PC-9 (cell line): ENCODE results near the gene SLC38A10.

Experiments used
- EZH2 ChIP-seq: fragments of 200-600 bp; sonication (generic); IDR thresholded peaks from 2 replicates; pipeline ENCODE4 v1.8.0; 2017; ENCODE audit warnings: antibody characterized with exemption, low read depth
- TF ChIP-seq, protein P1 (sequence below): fragments of 200-600 bp; sonication (generic); conservative IDR thresholded peaks from 2 replicates; pipeline ENCODE4 v1.6.1; 2017; ENCODE audit warnings: mixed run types, antibody characterized with exemption, mild to moderate bottlenecking, moderate library complexity

DNA sequence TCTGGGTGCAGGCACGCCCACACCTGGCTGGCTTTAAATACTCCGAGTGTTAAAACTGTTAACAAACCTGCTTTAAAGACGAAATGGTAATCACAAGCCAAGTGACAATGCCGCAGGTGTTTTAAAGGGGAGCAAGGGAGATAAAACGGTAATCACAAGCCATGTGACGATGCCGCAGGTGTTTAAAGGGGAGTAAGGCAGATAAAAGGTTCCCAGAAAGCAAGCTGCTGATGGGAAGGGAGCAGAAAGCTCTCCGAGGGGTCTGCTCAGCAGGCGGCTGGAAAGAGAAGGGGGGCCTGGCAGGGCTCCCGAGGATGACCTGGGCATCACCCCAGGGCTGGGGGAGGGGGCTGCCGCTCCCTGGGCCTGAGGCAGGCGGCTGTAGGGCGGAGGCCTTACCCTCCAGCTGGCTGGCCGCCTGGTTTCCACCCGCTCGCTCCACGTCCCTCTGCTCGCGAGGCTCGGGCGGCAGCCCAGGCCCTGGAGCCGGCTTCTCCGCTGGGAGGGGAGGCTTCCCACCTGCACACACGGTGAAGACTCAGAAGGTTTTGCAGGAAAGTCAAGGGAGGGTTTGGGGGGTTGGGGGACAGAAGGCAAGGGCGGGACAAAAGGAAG is 43.9 kb downstream of the SLC38A10 start:
- no peak for TF ChIP-seq EZH2
- TF ChIP-seq, protein P1, sequence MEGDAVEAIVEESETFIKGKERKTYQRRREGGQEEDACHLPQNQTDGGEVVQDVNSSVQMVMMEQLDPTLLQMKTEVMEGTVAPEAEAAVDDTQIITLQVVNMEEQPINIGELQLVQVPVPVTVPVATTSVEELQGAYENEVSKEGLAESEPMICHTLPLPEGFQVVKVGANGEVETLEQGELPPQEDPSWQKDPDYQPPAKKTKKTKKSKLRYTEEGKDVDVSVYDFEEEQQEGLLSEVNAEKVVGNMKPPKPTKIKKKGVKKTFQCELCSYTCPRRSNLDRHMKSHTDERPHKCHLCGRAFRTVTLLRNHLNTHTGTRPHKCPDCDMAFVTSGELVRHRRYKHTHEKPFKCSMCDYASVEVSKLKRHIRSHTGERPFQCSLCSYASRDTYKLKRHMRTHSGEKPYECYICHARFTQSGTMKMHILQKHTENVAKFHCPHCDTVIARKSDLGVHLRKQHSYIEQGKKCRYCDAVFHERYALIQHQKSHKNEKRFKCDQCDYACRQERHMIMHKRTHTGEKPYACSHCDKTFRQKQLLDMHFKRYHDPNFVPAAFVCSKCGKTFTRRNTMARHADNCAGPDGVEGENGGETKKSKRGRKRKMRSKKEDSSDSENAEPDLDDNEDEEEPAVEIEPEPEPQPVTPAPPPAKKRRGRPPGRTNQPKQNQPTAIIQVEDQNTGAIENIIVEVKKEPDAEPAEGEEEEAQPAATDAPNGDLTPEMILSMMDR: no peak
